Adrenal gland (tissue), 12 donors: ENCODE results near the gene VPS13D. TPM values are rescaled to one million over a fixed set of nuclear protein-coding genes. Genes with fewer than 3 reads are reported as not detected.

Source experiments
- DNase-seq, 7 donors: peaks; one replicate each; pipeline ENCODE4 v3.0.0-alpha.2; 2019 to 2020
- H3K27ac ChIP-seq, 5 donors: fragments of 200-600 bp; sonication (generic) in 4 of 5; 1 replicate in 3 of 5; 2 replicates in 2 of 5; pipeline versions ENCODE4 v1.5.1 to v1.8.0; 2016 to 2020; ENCODE audit warnings: mild to moderate bottlenecking in 1 of 5
- H3K27me3 ChIP-seq: fragments of 200-600 bp; 2 replicates; pipeline ENCODE4 v1.8.0; 2021
- H3K36me3 ChIP-seq, 2 donors: fragments of 200-600 bp; replicated peaks in 1 of 2; 1 replicate in 1 of 2; 2 replicates in 1 of 2; pipeline versions ENCODE4 v1.5.1 to v1.8.0; 2018 to 2022
- H3K4me1 ChIP-seq, 2 donors: fragments of 200-600 bp; replicated peaks in 1 of 2; 1 replicate in 1 of 2; 2 replicates in 1 of 2; pipeline versions ENCODE4 v1.5.1 to v1.8.0; 2018 to 2021
- H3K4me3 ChIP-seq, 4 donors: fragments of 200-600 bp; sonication (generic) in 3 of 4; one replicate each; pipeline ENCODE4 v1.5.1; 2016 to 2018
- H3K9me3 ChIP-seq, 3 donors: fragments of 200-600 bp; sonication (generic) in 1 of 3; replicated peaks in 1 of 3; 1 replicate in 2 of 3; 2 replicates in 1 of 3; pipeline versions ENCODE4 v1.5.1 to v1.8.0; 2016 to 2021
- CTCF ChIP-seq, 6 experiments: fragments of 450-650 bp in 4 of 6; fragments of 200-600 bp in 2 of 6; sonication (generic) in 1 of 6; IDR thresholded peaks; 1 replicate in 5 of 6; 2 replicates in 1 of 6; pipeline versions ENCODE4 v1.5.1 to v1.8.0; 2016 to 2021; ENCODE audit warnings: antibody characterized with exemption in 6 of 6, mild to moderate bottlenecking in 2 of 6, moderate library complexity in 1 of 6
- POLR2A ChIP-seq, 2 donors: fragments of 450-650 bp; IDR thresholded peaks; one replicate each; pipeline ENCODE4 v1.6.1; 2017; ENCODE audit warnings: antibody characterized with exemption in 2 of 2, mild to moderate bottlenecking in 2 of 2, moderate library complexity in 1 of 2
- WGBS, 4 donors: extraction: QIAGEN DNeasy Blood & Tissue Kit in 2 of 4; methylation state at CpG; one replicate each; pipeline versions ENCODE4 v1.1.5 to v1.1.7; 2013 to 2017; 5-methylcytosine and 5-hydroxymethylcytosine counted together
- intact Hi-C, 2 donors: fragments of 100-400 bp; cut with DNase I; formaldehyde crosslinking; loops; one replicate each; pipeline versions ENCODE4 v1.14.1 to v1.15.0; 2022 to 2023
- polyA plus RNA-seq, 3 donors: library from polyadenylated mRNA; stranded (reverse); fragments of 200-250 nt in 2 of 3; fragments of 350-450 nt in 1 of 3; fragmentation: Illumina TruSeq in 1 of 3; extraction: RNeasy Lipid Tissue Mini Kit (QIAGEN cat#74804) in 1 of 3; gene quantifications; one replicate each; pipeline ENCODE4 v1.2.3, GENCODE V29; 2013 to 2014
- total RNA-seq, 9 donors: library from RNA; depleted of rRNA in 4 of 9; stranded (reverse); fragments of >200 nt in 4 of 9; fragments of 120-200 nt in 1 of 9; fragmentation: NEBNext Ultra II Directional in 1 of 9; extraction: Animal tissue kit (Norgen Biotek cat#: 25700) in 1 of 9; gene quantifications; one replicate each; pipeline versions ENCODE4 v1.1.0 to v1.2.4, GENCODE V29; 2013 to 2023
- donor health status: healthy with polysubstance abuse.
- donor health status: Bipolar disorder and iron deficiency.
- donor health status: DM: yes; HTN: yes; CAD: no.
- donor health status: DM: no; HTN: no; CAD: no.
- donor health status: DM: no; HTN: no; CAD: no.
- donor health status: DM: yes; HTN: yes; CAD: no.

The VPS13D gene
- total and polyA plus RNA-seq, 12 donors: 17.0 to 62.3 (median 39.9) TPM

- H3K27ac ChIP-seq: peak overlapping the region in 1 of 5 donors; percentile 47
- no peak overlapping the region for H3K4me3 ChIP-seq
- no peaks in the 10 kb centered on the region for H3K36me3 ChIP-seq
- H3K27me3 ChIP-seq: no peaks in the 10 kb centered on the region
- peaks cover 9 to 25% of the 10 kb centered on the region in 2 donors for H3K4me1 ChIP-seq
- WGBS, 4 donors: 89 to 93% (median 89%) methylated on average over 20 to 27 of the region's 27 CpGs; no CpG with 5 or more reads in 1 of the 4 donors
- TF ChIP-seq CTCF (IDR thresholded peaks at IDR 0.05): no peak
- no peak for TF ChIP-seq POLR2A (IDR thresholded peaks at IDR 0.05)
- intact Hi-C loops: no loop called here
- no peaks in the 10 kb centered on the region for H3K9me3 ChIP-seq
- DNase-seq: no peak
Measured at GRCh38 chr1:12552111-12552888, 322.5 kb downstream of the VPS13D start.

GRCh38 chr1:12552951-12553921, 323.4 kb downstream of the VPS13D start:
- DNase-seq: no peak
- intact Hi-C loops: no loop called here
- WGBS, 4 donors: 85 to 88% (median 87%) methylated on average over 14 to 16 of the region's 16 CpGs
- H3K27ac ChIP-seq: peak overlapping the region in 1 of 5 donors; percentile 47
- peaks cover 9 to 25% of the 10 kb centered on the region in 2 donors for H3K4me1 ChIP-seq
- no peaks in the 10 kb centered on the region for H3K27me3 ChIP-seq
- H3K36me3 ChIP-seq: no peaks in the 10 kb centered on the region
- H3K9me3 ChIP-seq: no peaks in the 10 kb centered on the region
- H3K4me3 ChIP-seq: no peak overlapping the region
- no peak for TF ChIP-seq CTCF (IDR thresholded peaks at IDR 0.05)
- TF ChIP-seq POLR2A (IDR thresholded peaks at IDR 0.05): no peak

GRCh38 chr1:12553963-12554362, 324.1 kb downstream of the VPS13D start:
- WGBS, 4 donors: 82 to 90% (median 88%) methylated on average over 3 of the region's 3 CpGs
- TF ChIP-seq CTCF (IDR thresholded peaks at IDR 0.05): no peak
- TF ChIP-seq POLR2A (IDR thresholded peaks at IDR 0.05): no peak
- Histone ChIP-seq H3K4me3 (no peak overlapping the region), H3K36me3 (no peaks in the 10 kb centered on the region), H3K4me1 (peaks cover 4 to 19% of the 10 kb centered on the region in 2 donors), H3K27ac (no peak overlapping the region), H3K27me3 (no peaks in the 10 kb centered on the region), H3K9me3 (no peaks in the 10 kb centered on the region)
- DNase-seq: no peak
- intact Hi-C loops: no loop called here
